Fibroblast of the aortic adventitia (primary cell): Measurements from ENCODE around the gene KLHL29. TPM values are rescaled to one million over a fixed set of nuclear protein-coding genes. Genes with fewer than 3 reads are reported as not detected.

Source experiments
- DNase-seq: peaks from one replicate; pipeline ENCODE4 v3.0.0-alpha.2; 2010; ENCODE audit warnings: low read depth
- H3K4me3 ChIP-seq: 2 replicates; pipeline ENCODE4 v1.5.1; 2011; ENCODE audit warnings: low read depth, mild to moderate bottlenecking, control low read depth, low read length, moderate library complexity
- CTCF ChIP-seq: IDR thresholded peaks from 2 replicates; pipeline ENCODE4 v1.5.1; 2011; ENCODE audit warnings: mild to moderate bottlenecking, low read length, control low read depth, inconsistent platforms; ENCODE audit not compliant: insufficient read depth
- total RNA-seq: library from RNA; depleted of rRNA; stranded (reverse); fragments of >200 nt; gene quantifications from 2 replicates; pipeline ENCODE4 v1.2.3, GENCODE V29; 2012; ENCODE audit warnings: low replicate concordance

The KLHL29 gene
- total RNA-seq, 1 donor = 4.7 TPM

- TF ChIP-seq CTCF = no peak
- no peak for DNase-seq
- H3K4me3 ChIP-seq = no peak overlapping the region
Measured at GRCh38 chr2:23378496-23378895, 6.5 kb upstream of the KLHL29 start.

GRCh38 chr2:23379220-23379695 is 5.7 kb upstream of the KLHL29 start:
- no peak for TF ChIP-seq CTCF
- no peak for DNase-seq
- H3K4me3 ChIP-seq = no peak overlapping the region

GRCh38 chr2:23380562-23381065 is 4.4 kb upstream of the KLHL29 start:
- TF ChIP-seq CTCF = no peak
- H3K4me3 ChIP-seq = no peak overlapping the region
- no peak for DNase-seq

GRCh38 chr2:23381084-23381483 is 3.9 kb upstream of the KLHL29 start:
- no peak overlapping the region for H3K4me3 ChIP-seq
- peak; percentile 28 for DNase-seq
- TF ChIP-seq CTCF = no peak

GRCh38 chr2:23381485-23381884 is 3.5 kb upstream of the KLHL29 start:
- TF ChIP-seq CTCF = no peak
- no peak for DNase-seq
- no peak overlapping the region for H3K4me3 ChIP-seq

GRCh38 chr2:23383100-23383499 is 1.9 kb upstream of the KLHL29 start:
- no peak for TF ChIP-seq CTCF
- no peak for DNase-seq

GRCh38 chr2:23385351-23385747 is 370 bp downstream of the KLHL29 start:
- peak overlapping the region; percentile 80 for H3K4me3 ChIP-seq
- peak; percentile 29 for DNase-seq
- TF ChIP-seq CTCF = peak; percentile 27

More at GRCh38 chr2:23383100-23383499, 1.9 kb upstream of the KLHL29 start:
- H3K4me3 ChIP-seq = no peak overlapping the region
